SU-DHL-6 (cell line): Measurements from ENCODE around the gene RHOT2.

Source experiments
- H2AFZ ChIP-seq: fragments of 200-600 bp; sonication (generic); 2 replicates; pipeline ENCODE4 v1.6.1; 2014; ENCODE audit warnings: low read depth, mild to moderate bottlenecking, moderate library complexity, mixed read lengths, antibody characterized with exemption, low read length; ENCODE audit not compliant: severe bottlenecking
- H3F3A ChIP-seq: fragments of 200-600 bp; shearing (Covaris generic); 2 replicates; pipeline ENCODE4 v1.6.0; 2016; ENCODE audit warnings: antibody characterized with exemption, mild to moderate bottlenecking; ENCODE audit not compliant: insufficient read depth
- H3K27ac ChIP-seq: fragments of 200-600 bp; sonication (generic); 2 replicates; pipeline ENCODE4 v1.5.1; 2016; ENCODE audit warnings: low read depth, mild to moderate bottlenecking, low read length, moderate library complexity, mixed read lengths
- H3K27me3 ChIP-seq: fragments of 200-600 bp; sonication (generic), shearing (Covaris generic); 2 replicates; pipeline ENCODE4 v1.6.0; 2014; ENCODE audit warnings: mild to moderate bottlenecking, low read length
- H3K36me3 ChIP-seq: fragments of 200-600 bp; sonication (generic); 2 replicates; pipeline ENCODE4 v1.6.1; 2014; ENCODE audit warnings: mild to moderate bottlenecking, low read length, mixed read lengths
- H3K4me2 ChIP-seq: fragments of 300-600, 200-600 bp; shearing (Covaris generic), sonication (generic); 2 replicates; pipeline ENCODE4 v1.6.0; 2014; ENCODE audit warnings: low read length, low read depth, mild to moderate bottlenecking; ENCODE audit not compliant: poor library complexity, severe bottlenecking
- H3K4me3 ChIP-seq: fragments of 200-600 bp; sonication (generic); 2 replicates; pipeline ENCODE4 v1.5.1; 2014; ENCODE audit warnings: antibody characterized with exemption, low read length, mild to moderate bottlenecking, mixed read lengths; ENCODE audit not compliant: insufficient read depth, poor library complexity, severe bottlenecking
- H3K79me2 ChIP-seq: fragments of 200-600 bp; sonication (generic); 2 replicates; pipeline ENCODE4 v1.6.1; 2014; ENCODE audit warnings: mild to moderate bottlenecking, low read length, moderate library complexity; ENCODE audit not compliant: insufficient read depth
- H3K9ac ChIP-seq: fragments of 200-600 bp; sonication (generic); 2 replicates; pipeline ENCODE4 v1.7.0; 2014; ENCODE audit warnings: mild to moderate bottlenecking, low read length
- H3K9me2 ChIP-seq: fragments of 200-600 bp; sonication (generic); replicated peaks from 2 replicates; pipeline ENCODE4 v1.6.1; 2014; ENCODE audit warnings: low read length; ENCODE audit not compliant: insufficient read depth
- H3K9me3 ChIP-seq: fragments of 200-600 bp; sonication (generic); 2 replicates; pipeline ENCODE4 v1.6.1; 2014; ENCODE audit warnings: low read length, mixed read lengths; ENCODE audit not compliant: insufficient read depth
- H4K20me1 ChIP-seq: fragments of 200-600 bp; sonication (generic); 2 replicates; pipeline ENCODE4 v1.6.1; 2014; ENCODE audit warnings: low read depth, mild to moderate bottlenecking, antibody characterized with exemption, low read length, moderate library complexity, mixed read lengths
- CTCF ChIP-seq: fragments of 200-600 bp; sonication (generic); IDR thresholded peaks from one replicate; pipeline ENCODE4 v1.5.1; 2017; ENCODE audit warnings: antibody characterized with exemption, mild to moderate bottlenecking, low read length, moderate library complexity; ENCODE audit not compliant: insufficient read depth, poor library complexity, severe bottlenecking
- EZH2phosphoT487 ChIP-seq: fragments of 200-600 bp; sonication (generic), shearing (Covaris generic); conservative IDR thresholded peaks from 2 replicates; pipeline ENCODE4 v1.6.1; 2018; ENCODE audit warnings: mild to moderate bottlenecking, antibody characterized with exemption, low read length, moderate library complexity, mixed read lengths

RHOT2 gene

DNA sequence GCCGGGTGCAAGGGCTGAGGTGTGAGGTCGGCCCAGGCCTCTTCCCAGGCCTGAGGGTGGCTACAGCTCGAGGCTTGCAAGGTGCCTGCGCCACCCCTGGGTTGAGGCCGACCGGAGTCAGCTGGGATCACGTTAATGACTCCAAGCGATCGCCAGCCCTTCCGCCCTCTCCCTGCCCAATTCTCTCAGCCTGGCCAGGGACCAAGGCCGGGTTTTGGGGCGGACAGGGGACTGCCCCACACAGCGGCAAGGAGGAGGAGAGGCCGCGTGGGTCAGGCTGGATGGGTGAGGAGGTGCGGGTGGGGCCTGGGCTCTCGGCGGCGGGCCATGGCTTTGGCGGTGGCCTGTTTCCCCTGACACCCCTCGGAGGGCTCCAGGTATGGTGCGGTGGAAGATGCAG lies 25.4 kb downstream of the RHOT2 start:
- Histone ChIP-seq H3K9me3 (no peaks in the 10 kb centered on the region), H3F3A (0 out of 2 replicates have a peak, but pooled peaks cover 3% of the 10 kb centered on the region), H4K20me1 (no peaks in the 10 kb centered on the region), H3K79me2 (no peaks in the 10 kb centered on the region), H3K4me3 (no peak overlapping the region), H3K4me2 (no peak overlapping the region), H2AFZ (no peak overlapping the region), H3K36me3 (no peaks in the 10 kb centered on the region), H3K27me3 (no peaks in the 10 kb centered on the region), H3K9me2 (no peaks in the 10 kb centered on the region), H3K27ac (no peak overlapping the region), H3K9ac (no peak overlapping the region)
- TF ChIP-seq EZH2phosphoT487 (no peak), CTCF (no peak)

DNA sequence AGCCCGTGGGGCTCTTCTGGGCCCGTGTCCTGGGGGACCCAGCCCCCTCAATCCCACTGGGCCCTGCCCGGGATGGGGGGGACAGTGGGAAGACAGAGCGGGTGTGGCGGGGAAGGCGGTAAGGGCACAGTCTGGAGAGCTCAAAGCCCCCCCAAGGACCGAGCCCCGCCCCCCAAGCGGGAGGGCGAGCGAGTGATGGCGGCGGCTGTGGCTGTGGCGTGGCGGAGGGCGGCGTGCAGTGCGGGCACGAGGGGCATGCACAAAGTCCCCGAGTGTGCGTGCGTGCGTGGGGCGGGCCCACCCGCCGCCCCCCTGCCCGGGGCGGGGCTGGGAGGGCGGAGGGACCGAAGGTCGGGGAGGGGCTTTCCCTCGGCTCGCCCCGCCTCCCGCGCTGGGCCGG lies 25.8 kb downstream of the RHOT2 start:
- Histone ChIP-seq H3K4me2 (no peak overlapping the region), H3K27me3 (no peaks in the 10 kb centered on the region), H3K9ac (no peak overlapping the region), H3K4me3 (no peak overlapping the region), H4K20me1 (no peaks in the 10 kb centered on the region), H3K36me3 (no peaks in the 10 kb centered on the region), H3K79me2 (no peaks in the 10 kb centered on the region), H3K9me3 (no peaks in the 10 kb centered on the region), H3K9me2 (no peaks in the 10 kb centered on the region), H2AFZ (no peak overlapping the region), H3K27ac (no peak overlapping the region), H3F3A (0 out of 2 replicates have a peak, but pooled peaks cover 3% of the 10 kb centered on the region)
- TF ChIP-seq EZH2phosphoT487 (no peak), CTCF (no peak)

DNA sequence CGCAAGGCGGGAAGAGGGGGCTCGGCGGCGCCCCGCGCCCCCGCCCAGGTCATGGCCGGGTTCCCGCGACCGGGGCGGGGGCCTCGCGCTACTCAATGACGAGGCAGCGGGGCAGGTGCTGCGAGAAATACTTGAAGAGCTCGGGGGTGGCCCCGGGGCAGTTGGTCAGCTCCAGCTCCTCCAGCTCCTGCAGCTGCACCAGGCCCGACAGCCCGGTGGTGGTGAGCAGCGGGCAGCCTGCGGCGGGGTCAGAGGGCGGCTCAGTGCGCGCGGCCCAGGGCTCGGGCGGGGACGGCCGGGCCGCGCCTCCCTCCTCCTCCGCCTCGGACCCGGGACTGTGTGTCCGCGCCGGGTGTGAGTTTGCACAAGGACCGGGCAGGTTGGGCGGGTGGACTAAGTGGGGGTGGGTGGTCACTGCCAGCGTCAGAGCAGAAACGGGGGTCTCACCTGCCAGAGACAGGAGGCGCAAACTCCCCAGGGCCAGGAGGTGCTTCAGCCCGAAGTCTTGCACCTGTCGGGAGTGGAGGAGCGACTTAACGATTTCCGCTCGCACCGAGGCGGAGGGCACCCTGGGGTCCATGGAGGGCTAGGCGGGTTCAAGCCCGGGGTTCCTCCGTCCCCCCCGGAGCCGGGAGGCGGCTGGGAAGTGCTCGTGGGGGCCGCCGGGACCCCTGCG lies 26.4 kb downstream of the RHOT2 start:
- Histone ChIP-seq H3K36me3 (no peaks in the 10 kb centered on the region), H3K9ac (no peak overlapping the region), H3F3A (0 out of 2 replicates have a peak, but pooled peaks cover 3% of the 10 kb centered on the region), H3K9me2 (no peaks in the 10 kb centered on the region), H3K27ac (no peak overlapping the region), H3K27me3 (no peaks in the 10 kb centered on the region), H2AFZ (no peak overlapping the region), H3K9me3 (no peaks in the 10 kb centered on the region), H3K4me2 (peak overlapping the region; percentile 37), H3K79me2 (no peaks in the 10 kb centered on the region), H4K20me1 (no peaks in the 10 kb centered on the region), H3K4me3 (no peak overlapping the region)
- no peak for TF ChIP-seq CTCF
- TF ChIP-seq EZH2phosphoT487 = no peak
